HG02981 (cell line): ENCODE measurements around the gene PRIMA1.

Experiments used
- ATAC-seq: cut with Tn5 transposase; IDR thresholded peaks from one replicate; pipeline ENCODE4 v1.9.1; 2021; ENCODE audit warnings: mild to moderate bottlenecking, moderate library complexity; ENCODE audit not compliant: unreplicated experiment

The PRIMA1 gene

GRCh38 chr14:93733631-93734030 is 54.7 kb downstream of the PRIMA1 start:
- no peak for ATAC-seq

GRCh38 chr14:93733231-93733630 is 55.1 kb downstream of the PRIMA1 start:
- ATAC-seq, result no peak

- ATAC-seq, result no peak
These were observed 55.8 kb downstream of the PRIMA1 start for GRCh38 chr14:93732524-93732923.

GRCh38 chr14:93731753-93732152 is 56.5 kb downstream of the PRIMA1 start:
- ATAC-seq, result no peak

GRCh38 chr14:93729993-93730392 is 58.3 kb downstream of the PRIMA1 start:
- ATAC-seq, result no peak

- no peak for ATAC-seq
These were observed 59.7 kb downstream of the PRIMA1 start for GRCh38 chr14:93728651-93729016.

GRCh38 chr14:93727917-93728650 is 60.2 kb downstream of the PRIMA1 start:
- no peak for ATAC-seq

- no peak for ATAC-seq
These were observed 61.1 kb downstream of the PRIMA1 start for GRCh38 chr14:93727039-93727740.

GRCh38 chr14:93725993-93726392 is 62.3 kb downstream of the PRIMA1 start:
- no peak for ATAC-seq

GRCh38 chr14:93725002-93725582 is 63.2 kb downstream of the PRIMA1 start:
- ATAC-seq, result no peak

GRCh38 chr14:93723001-93723400 is 65.3 kb downstream of the PRIMA1 start:
- no peak for ATAC-seq

- ATAC-seq, result no peak
These were observed 67.3 kb downstream of the PRIMA1 start for GRCh38 chr14:93720981-93721483.

- ATAC-seq, result no peak
These were observed 68.0 kb downstream of the PRIMA1 start for GRCh38 chr14:93720076-93720815.

- ATAC-seq, result no peak
These were observed 69.0 kb downstream of the PRIMA1 start for GRCh38 chr14:93719256-93719655.

GRCh38 chr14:93717668-93718320 is 70.5 kb downstream of the PRIMA1 start:
- no peak for ATAC-seq

GRCh38 chr14:93716746-93717667 is 71.3 kb downstream of the PRIMA1 start:
- no peak for ATAC-seq

GRCh38 chr14:93716002-93716745 is 72.1 kb downstream of the PRIMA1 start:
- no peak for ATAC-seq

- ATAC-seq, result no peak
These were observed 72.9 kb downstream of the PRIMA1 start for GRCh38 chr14:93715279-93715927.
